DND-41 (cell line): ENCODE measurements around the gene ARMH3.
A peak's percentile ranks its signal among the peaks of the same experiment; 100 is the strongest.

Experiments used
- ATAC-seq: fragments of 200-7000 bp; cut with Tn5 transposase; 3 replicates; pipeline ENCODE4 v1.9.1; 2021; ENCODE audit warnings: low read depth; ENCODE audit not compliant: insufficient read depth
- DNase-seq: peaks from one replicate; pipeline ENCODE4 v3.0.0-alpha.2; 2020
- H2AFZ ChIP-seq: 2 replicates; pipeline ENCODE4 v1.6.0; 2012; ENCODE audit warnings: low read depth, low read length
- H3K27ac ChIP-seq: 2 replicates; pipeline ENCODE4 v1.5.1; 2012; ENCODE audit warnings: low read length, inconsistent platforms
- H3K27me3 ChIP-seq: fragments of 200-600 bp; sonication (generic); 2 replicates; pipeline ENCODE4 v1.6.0; 2012; ENCODE audit warnings: low read length, mild to moderate bottlenecking, inconsistent platforms; ENCODE audit not compliant: insufficient read depth, poor library complexity
- H3K36me3 ChIP-seq: 2 replicates; pipeline ENCODE4 v1.5.1; 2012; ENCODE audit warnings: low read length, inconsistent platforms; ENCODE audit not compliant: insufficient read depth
- H3K4me1 ChIP-seq: 2 replicates; pipeline ENCODE4 v1.5.1; 2012; ENCODE audit warnings: mild to moderate bottlenecking, low read length; ENCODE audit not compliant: insufficient read depth
- H3K4me2 ChIP-seq: 2 replicates; pipeline ENCODE4 v1.6.0; 2012; ENCODE audit warnings: mild to moderate bottlenecking, moderate library complexity, low read length, inconsistent platforms; ENCODE audit not compliant: insufficient read depth
- H3K4me3 ChIP-seq, 2 experiments: fragments of 200-600 bp in 1 of 2; shearing (Covaris generic) in 1 of 2; 2 replicates each; pipeline ENCODE4 v1.5.1; 2012 to 2016; ENCODE audit warnings: inconsistent platforms in 2 of 2, low read length in 2 of 2, mild to moderate bottlenecking in 2 of 2, low read depth in 1 of 2, moderate library complexity in 1 of 2
- H3K79me2 ChIP-seq: 2 replicates; pipeline ENCODE4 v1.6.0; 2012; ENCODE audit warnings: low read length, inconsistent platforms; ENCODE audit not compliant: insufficient read depth
- H3K9ac ChIP-seq: 2 replicates; pipeline ENCODE4 v1.6.0; 2012; ENCODE audit warnings: low read depth, mild to moderate bottlenecking, inconsistent platforms, low read length, moderate library complexity
- H3K9me3 ChIP-seq: 2 replicates; pipeline ENCODE4 v1.5.1; 2012; ENCODE audit warnings: low read length, moderate library complexity, mild to moderate bottlenecking, inconsistent platforms; ENCODE audit not compliant: insufficient read depth, severe bottlenecking
- H4K20me1 ChIP-seq: 2 replicates; pipeline ENCODE4 v1.6.0; 2012; ENCODE audit warnings: low read length; ENCODE audit not compliant: insufficient read depth
- EZH2 ChIP-seq: IDR thresholded peaks from 3 replicates; pipeline ENCODE4 v1.6.1; 2012; ENCODE audit warnings: borderline replicate concordance, low read depth, mild to moderate bottlenecking, moderate library complexity, low read length, inconsistent platforms; ENCODE audit not compliant: severe bottlenecking
- TF ChIP-seq, protein P1 (sequence below): IDR thresholded peaks from 2 replicates; pipeline ENCODE4 v1.5.1; 2012; ENCODE audit warnings: borderline replicate concordance, low read length, moderate library complexity, mild to moderate bottlenecking; ENCODE audit not compliant: poor library complexity, severe bottlenecking; ENCODE audit errors: extremely low read depth

ARMH3 gene

DNA sequence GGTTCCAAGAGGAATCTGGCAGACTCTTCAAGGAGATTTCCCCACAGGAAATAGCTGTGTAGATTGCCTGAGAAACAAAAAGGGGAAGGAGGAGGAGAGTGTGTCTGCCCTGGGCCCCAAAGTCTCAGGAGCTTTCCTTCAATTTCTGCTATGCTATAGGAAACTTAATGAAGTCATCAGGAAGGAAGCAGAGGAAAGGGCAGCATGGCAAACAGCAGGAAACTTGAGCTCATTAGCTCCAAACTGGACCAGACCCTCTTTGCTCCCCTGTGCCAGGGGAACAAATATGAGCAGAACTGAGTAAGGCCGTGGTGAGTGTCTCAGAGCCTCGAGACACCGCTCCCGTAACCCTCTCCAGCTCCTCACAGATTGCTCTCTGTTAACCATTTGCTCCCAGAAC lies 207.6 kb downstream of the ARMH3 start:
- TF ChIP-seq, protein P1, sequence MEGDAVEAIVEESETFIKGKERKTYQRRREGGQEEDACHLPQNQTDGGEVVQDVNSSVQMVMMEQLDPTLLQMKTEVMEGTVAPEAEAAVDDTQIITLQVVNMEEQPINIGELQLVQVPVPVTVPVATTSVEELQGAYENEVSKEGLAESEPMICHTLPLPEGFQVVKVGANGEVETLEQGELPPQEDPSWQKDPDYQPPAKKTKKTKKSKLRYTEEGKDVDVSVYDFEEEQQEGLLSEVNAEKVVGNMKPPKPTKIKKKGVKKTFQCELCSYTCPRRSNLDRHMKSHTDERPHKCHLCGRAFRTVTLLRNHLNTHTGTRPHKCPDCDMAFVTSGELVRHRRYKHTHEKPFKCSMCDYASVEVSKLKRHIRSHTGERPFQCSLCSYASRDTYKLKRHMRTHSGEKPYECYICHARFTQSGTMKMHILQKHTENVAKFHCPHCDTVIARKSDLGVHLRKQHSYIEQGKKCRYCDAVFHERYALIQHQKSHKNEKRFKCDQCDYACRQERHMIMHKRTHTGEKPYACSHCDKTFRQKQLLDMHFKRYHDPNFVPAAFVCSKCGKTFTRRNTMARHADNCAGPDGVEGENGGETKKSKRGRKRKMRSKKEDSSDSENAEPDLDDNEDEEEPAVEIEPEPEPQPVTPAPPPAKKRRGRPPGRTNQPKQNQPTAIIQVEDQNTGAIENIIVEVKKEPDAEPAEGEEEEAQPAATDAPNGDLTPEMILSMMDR: no peak
- no peak for TF ChIP-seq EZH2
- Histone ChIP-seq H3K4me1 (peaks cover 10% of the 10 kb centered on the region), H3K4me2 (no peak overlapping the region), H4K20me1 (peaks cover 14% of the 10 kb centered on the region; the same call in 1 of the 2 replicates), H3K79me2 (no peaks in the 10 kb centered on the region), H3K4me3 (no peak overlapping the region), H3K9ac (no peak overlapping the region), H3K36me3 (peaks cover 12% of the 10 kb centered on the region), H3K27ac (no peak overlapping the region), H2AFZ (no peak overlapping the region), H3K9me3 (no peaks in the 10 kb centered on the region), H3K27me3 (no peaks in the 10 kb centered on the region)
- ATAC-seq: no peak
- no peak for DNase-seq

DNA sequence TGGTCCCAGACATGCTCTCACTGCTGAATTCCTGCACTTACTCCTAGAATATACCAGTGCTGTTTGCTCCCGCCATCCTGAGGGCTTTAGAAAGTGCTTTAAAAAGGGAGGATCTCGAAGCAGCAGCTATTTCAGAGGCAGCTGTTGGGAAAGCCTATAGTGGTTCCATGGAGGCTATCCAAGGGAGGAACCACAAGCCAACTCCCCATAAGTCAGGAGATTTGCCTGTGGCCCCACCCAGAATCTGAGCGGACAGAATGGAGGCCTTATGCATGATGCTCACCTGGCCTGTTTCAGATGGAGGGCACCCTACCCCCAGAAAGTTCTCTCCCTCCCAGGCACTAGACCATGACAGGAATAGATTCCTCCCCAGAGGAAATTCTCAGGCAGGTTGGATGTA lies 210.1 kb downstream of the ARMH3 start:
- no peaks in the 10 kb centered on the region for H3K9me3 ChIP-seq
- ATAC-seq: no peak
- peaks cover 26% of the 10 kb centered on the region for H4K20me1 ChIP-seq
- H3K4me2 ChIP-seq: no peak overlapping the region
- no peaks in the 10 kb centered on the region for H3K27me3 ChIP-seq
- H2AFZ ChIP-seq: no peak overlapping the region
- no peak overlapping the region for H3K4me3 ChIP-seq
- no peak overlapping the region for H3K27ac ChIP-seq
- H3K4me1 ChIP-seq: peaks cover 31% of the 10 kb centered on the region
- H3K79me2 ChIP-seq: no peaks in the 10 kb centered on the region
- H3K36me3 ChIP-seq: peaks cover 12% of the 10 kb centered on the region
- no peak overlapping the region for H3K9ac ChIP-seq
- no peak for DNase-seq
- TF ChIP-seq EZH2: no peak
- TF ChIP-seq, protein P1: no peak

DNA sequence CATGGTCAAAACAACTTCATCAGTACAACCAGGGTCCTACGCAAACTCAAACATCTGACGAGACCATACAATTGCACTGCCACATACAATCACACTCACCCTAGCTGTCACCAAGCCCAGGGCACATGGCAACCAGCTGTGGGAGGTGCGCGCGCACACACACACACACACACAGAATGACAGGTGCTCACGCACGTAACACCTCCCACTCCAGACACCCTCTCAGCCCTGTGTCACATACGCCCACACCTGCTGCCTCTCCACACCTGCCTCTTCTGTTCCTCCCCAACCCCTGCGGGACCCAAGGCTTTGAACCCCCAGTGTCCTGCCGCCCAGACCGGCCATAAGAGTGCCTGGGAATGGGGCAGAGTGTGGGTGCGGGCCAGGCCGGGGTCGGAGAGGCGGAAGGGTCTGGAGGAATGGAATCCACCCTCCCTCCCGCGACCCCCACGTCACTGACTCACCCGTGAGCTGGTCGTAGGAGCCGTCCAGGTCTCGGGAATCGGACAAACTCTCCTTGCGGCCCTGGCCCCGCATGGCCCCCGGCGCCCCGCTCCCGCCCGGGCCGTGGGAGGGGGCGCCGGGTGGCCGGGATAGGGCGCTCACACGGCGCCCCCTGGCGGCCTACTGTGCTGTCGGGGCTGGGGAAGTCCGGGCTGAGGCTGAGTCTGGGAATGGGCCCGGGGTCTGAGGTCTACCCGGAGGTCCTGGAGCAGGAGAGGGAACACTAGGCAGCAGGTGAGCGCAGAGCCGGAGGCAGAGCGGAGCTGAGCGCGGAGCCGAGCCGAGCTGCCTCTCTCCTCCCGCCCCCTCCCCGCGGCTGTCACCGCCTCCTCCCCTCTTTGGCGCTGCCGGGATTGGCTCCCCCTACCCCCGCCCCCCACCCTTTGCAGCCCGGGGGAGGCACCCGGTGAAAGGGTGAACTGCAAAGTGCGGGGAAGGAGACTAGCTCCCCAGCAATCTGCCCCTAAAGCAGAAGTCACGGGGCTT lies 212.6 kb downstream of the ARMH3 start, which contains the start of gene KCNIP2:
KCNIP2 (minus strand) TSS at position 769 of the 990 bp plus-strand sequence; CDS start at position 537, 232 bp downstream.
- H3K36me3 ChIP-seq: no peaks in the 10 kb centered on the region
- 0 out of 2 replicates have a peak within 1 kb of the TSS, but pooled peaks have one; percentile 9 for H3K27ac ChIP-seq
- TF ChIP-seq, protein P1: peak; percentile 65
- TF ChIP-seq EZH2: no peak
- peak within 1 kb of the TSS; percentile 31 for H3K9ac ChIP-seq
- no peaks in the 10 kb centered on the region for H3K9me3 ChIP-seq
- peaks cover 39% of the 10 kb centered on the region for H3K4me1 ChIP-seq
- no peak within 1 kb of the TSS for H2AFZ ChIP-seq
- ATAC-seq (peak; percentile 82), DNase-seq (peak; percentile 86)
- H4K20me1 ChIP-seq: peaks cover 25% of the 10 kb centered on the region
- H3K4me3 ChIP-seq: peak within 1 kb of the TSS; percentile 13 to 57; a peak in 3 of 4 replicates
- peak within 1 kb of the TSS; percentile 74 for H3K4me2 ChIP-seq
- no peaks in the 10 kb centered on the region for H3K27me3 ChIP-seq
- no peaks in the 10 kb centered on the region for H3K79me2 ChIP-seq
